GM18907 (cell line): Measurements from ENCODE around the gene FNIP1.
"Not testable (repeated sequence)": the region's sequence is repeated elsewhere in the genome, so short reads cannot be mapped to it uniquely, and the experiment has no call there.

Source experiments
- ATAC-seq: cut with Tn5 transposase; IDR thresholded peaks from one replicate; pipeline ENCODE4 v1.9.1; 2021; ENCODE audit warnings: mild to moderate bottlenecking, moderate library complexity; ENCODE audit not compliant: unreplicated experiment

Gene FNIP1

DNA sequence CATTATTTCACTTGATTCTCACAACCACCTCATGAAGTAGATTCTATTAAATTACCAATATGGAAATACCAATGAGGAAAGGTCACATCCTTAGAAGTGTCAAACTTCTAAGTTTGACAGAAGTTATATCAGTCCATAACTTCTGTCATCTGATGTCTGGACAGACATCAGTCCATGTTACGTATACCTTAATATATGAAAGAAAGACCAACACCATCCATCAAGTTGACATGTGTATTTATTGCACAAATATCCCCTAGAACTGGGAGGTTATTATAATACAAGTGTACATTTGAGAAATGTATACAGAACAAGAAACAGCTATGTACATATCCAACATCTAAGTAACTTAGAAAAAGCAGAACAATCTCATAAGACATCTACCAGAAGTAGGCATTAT lies 155.3 kb downstream of the FNIP1 start:
- ATAC-seq = no peak

DNA sequence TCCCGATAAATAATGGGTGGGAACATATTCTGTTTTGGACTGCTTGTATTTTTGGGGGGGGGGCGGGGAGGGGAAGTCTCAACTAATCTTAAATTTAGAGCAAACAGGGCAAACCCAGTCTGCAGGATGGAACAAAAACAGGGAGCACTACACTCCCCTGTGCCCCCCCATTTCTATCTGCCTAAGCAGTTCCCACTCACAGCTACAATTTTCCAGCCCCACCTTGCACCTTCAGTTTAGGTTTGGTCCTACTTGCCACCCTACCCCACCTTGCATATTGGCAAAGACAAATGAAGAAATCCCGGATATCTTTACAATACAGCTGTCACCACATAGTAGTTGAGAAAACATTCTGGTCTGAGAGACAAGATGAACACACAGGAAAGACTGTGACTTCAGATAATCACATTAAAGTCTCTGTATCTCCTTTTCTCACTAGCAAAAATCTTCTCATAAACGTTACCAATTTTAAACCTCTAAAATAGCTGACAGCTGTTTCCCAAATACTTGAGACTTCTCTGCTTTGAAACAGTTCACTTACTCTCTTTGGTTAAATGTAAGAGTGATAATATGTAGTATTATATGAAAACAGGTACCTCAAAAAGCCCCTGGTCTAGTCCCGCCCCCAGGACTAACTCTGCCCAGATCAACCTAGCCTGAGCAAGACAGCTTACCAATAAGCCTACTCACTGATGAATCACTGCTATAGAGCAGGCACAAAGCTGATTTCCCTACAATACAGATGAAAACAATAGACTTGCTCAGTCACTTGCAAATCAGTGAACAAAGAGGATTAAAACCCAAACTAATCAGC lies 156.6 kb downstream of the FNIP1 start:
- peak; percentile 58 for ATAC-seq

- ATAC-seq = no peak
These were observed 157.7 kb downstream of the FNIP1 start for GRCh38 chr5:131639148-131639547.

GRCh38 chr5:131637694-131638093 lies 159.1 kb downstream of the FNIP1 start:
- no peak for ATAC-seq

DNA sequence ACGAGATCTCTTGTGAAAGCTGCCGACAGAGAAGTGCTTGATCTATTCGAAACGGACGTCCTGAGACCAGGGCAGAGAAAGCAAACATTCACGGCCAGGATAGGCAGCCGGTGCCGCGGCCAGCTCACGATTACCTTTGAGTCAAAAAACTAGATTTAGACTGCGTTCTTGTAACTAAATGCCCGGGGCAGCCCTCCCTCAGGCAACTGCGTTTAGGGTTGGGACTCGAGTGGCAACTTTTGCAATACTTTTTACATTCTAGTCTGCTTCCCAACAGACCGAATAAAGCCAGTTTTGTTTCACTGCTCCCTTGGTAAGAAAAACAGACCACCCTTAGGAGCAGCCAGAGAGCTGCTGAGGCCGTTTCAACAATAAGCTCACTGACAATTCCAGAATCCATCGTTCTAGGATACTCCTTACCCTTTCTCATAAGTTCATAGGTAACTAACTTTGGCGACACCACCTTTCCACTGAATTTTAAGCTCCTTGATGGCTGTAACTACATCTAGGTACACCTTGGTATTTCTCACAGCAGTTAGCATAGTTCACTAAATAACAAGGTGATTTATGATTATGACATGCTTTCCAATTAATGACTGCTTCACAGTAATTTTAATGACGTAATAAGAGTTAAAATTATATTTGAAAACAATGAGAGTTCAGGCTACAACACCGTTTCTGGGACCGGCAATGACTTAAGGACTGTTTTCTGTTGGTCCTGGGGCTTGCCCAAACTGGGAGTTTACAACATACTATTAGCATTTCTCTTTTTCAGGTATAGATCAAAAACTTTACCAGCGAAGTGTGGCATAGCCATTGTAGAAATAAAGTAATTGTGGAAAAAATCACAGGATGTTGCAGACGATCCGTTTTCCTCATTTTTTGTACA lies 160.9 kb downstream of the FNIP1 start:
- ATAC-seq = no peak

DNA sequence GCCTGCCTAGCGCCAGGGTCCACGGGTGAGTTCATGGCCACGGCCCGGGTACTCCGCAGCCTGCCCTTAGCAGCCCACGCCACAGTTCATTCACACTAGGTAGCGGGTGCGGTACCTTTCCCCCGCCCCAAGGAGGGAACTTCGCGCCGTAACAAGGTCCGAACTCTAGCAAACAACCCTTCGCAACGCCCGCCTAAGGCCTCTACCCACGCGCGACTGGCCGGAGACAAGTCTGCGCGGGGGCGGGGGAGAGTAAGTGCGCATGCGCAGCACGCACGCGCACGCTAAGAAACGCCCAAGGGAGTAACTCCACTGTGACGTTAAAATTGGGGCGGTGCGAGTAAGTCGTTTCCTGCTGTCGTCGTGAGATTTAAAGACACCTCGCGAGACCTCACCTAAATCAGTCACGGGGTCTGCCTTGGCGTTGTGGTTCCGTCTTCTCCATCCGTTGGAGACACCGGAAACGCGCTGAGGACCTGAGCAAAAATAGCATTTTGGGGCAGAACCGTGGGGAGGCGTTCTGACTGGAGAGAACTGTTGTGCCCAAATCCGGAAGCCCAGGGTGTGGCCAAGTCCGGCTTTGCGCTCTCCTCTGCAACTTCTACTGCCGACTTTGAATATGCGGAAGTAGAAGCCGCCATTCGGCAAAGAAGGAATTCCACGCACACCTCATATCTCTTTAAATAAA lies 161.7 kb downstream of the FNIP1 start, which contains the start of gene RAPGEF6:
Gene RAPGEF6, minus strand, starts transcription at position 234 of the 688 bp plus-strand sequence. Its CDS starts 199 bp downstream, at position 35.
- ATAC-seq = peak; percentile 93

GRCh38 chr5:131634666-131634995 lies 162.2 kb downstream of the FNIP1 start:
- peak; percentile 31 for ATAC-seq

DNA sequence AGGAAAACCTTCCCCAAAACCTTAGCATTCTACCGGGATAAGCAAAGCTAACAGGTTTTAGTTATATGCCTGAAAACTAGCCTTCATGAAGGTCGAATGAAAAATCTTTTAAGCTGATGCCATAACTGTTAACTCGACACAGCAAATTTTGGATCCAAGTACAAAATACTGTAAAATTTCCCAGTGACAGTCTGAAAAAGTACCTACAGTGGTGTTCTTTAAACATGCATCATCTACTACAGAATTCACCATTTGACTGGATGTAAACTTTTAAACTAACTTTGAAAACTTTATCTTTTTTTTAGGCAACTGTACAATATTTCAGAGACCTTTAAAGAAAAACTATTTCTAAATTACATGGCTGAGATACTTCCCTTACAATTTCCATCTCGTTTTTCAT lies 162.6 kb downstream of the FNIP1 start:
- no peak for ATAC-seq

DNA sequence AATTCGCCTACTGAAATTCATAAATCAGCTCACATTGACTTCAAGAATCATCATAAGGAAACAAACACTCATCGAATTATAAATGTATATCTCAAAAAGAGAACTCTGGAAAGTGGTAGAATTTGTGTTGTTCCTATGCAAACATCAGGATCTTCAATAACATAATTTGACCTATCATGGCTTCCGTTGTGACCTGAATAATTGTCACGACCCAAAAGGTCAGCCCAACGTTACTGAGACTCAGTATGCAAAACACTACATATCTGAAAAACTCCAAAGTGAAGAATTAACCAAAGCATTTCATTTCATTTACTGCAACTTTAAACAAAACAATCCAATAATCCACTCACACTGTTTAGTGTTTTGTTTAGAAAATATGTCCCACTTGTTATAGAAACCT lies 163.0 kb downstream of the FNIP1 start:
- ATAC-seq = no peak

DNA sequence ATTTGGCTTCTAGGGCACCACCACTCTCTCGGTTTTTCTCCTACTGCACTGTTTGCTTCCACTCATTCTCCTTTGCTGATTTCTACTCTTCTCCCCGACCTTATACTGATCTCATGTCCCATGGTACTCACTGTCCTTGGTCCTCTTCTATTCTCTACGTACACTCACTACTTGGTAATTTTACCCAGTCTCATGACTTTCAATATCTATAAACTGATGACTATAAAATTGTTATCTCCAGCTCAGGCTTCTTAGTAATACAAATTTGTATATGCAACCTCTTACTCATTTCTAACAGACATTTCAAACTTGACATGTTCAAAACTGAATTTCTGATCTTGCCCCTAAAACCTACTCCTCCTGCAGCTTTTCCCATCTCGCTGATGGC lies 165.9 kb downstream of the FNIP1 start:
- ATAC-seq = no peak

GRCh38 chr5:131630208-131630962 lies 166.4 kb downstream of the FNIP1 start:
- no peak for ATAC-seq

DNA sequence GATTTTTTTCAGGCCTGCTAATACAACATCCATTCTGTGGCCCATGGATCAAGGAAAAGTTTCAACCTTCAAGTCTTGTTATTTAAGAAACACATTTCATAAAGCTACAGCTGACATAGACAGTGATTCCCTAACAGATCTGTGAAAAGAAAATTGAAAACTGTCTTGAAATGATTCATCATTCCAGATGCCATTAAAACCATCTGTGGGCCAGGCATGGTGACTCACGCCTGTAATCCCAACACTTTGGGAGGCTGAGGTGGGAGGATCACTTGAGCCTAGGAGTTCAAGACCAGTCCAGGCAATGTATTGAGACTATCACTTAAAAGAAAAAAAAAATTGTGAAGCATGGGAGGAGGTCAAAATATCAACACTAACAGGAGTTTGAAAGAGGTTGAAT lies 167.8 kb downstream of the FNIP1 start:
- ATAC-seq = no peak

DNA sequence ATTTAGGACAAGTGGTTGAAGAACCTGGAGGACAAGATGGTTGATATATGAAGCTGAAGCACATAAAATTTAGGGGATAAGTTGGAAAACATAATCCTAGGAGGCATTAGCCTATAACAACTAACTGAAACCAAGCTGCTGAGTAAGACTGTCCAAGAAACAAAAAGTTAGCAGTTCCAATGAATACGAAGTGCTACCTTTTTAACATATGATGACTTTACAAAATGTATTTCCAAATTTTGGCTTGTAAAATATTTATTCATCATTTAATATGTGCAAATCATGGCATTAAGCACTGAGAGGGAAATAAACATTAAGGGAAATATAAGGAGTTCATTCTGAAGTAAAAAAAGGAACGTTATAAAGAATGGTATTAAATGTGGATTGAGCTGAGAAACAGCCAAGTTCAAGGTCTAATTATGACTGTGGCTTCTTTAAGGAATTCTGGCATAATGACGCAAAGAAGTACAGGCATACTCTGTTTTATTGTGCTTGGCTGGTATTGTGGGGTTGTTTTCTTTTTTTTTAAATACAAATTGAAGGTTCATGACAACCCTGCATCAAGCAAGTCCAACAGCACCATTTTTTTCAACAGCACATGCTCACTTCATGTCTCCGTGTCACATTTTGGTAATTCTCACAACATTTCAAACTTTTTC lies 169.5 kb downstream of the FNIP1 start:
- ATAC-seq = no peak

DNA sequence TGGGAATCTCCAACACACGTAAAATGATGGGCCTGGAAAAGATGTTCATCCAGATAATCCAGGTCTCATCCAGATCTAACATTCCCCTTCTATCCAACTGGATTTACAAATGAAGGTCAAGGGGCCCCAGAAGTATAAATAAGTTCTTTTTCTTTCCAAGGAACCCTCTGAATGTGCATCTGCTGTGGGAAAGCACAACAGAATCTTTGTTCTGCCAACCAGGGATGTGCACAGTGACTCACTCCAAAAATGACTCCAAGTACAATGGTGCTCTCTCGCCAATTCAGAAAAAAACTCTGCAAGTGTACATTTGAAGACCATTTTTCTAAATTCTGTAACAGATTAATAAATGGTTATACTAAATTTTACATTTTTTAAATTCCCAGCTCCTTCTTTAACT lies 174.2 kb downstream of the FNIP1 start:
- no peak for ATAC-seq

DNA sequence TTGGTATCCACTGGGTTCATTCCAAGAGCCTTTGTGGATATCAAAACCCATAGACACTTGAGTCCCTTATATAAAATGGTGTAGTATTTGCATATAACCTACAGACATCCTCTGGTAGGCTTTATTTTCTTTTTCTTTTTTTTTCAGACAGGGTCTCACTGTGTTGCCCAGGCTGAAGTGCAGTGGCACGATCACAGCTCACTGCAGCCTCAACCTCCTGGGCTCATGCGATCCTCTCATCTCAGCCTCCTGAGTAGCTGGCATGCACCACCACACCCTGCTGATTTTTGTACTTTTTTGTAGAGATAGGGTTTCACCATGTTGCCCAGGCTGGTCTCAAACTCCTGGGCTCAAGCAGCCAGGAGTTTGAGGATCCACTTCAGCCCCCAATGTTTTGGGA lies 175.7 kb downstream of the FNIP1 start:
- ATAC-seq = not testable (repeated sequence)

GRCh38 chr5:131619102-131619501 lies 177.7 kb downstream of the FNIP1 start:
- no peak for ATAC-seq

GRCh38 chr5:131617140-131617822 lies 179.5 kb downstream of the FNIP1 start:
- ATAC-seq = no peak

DNA sequence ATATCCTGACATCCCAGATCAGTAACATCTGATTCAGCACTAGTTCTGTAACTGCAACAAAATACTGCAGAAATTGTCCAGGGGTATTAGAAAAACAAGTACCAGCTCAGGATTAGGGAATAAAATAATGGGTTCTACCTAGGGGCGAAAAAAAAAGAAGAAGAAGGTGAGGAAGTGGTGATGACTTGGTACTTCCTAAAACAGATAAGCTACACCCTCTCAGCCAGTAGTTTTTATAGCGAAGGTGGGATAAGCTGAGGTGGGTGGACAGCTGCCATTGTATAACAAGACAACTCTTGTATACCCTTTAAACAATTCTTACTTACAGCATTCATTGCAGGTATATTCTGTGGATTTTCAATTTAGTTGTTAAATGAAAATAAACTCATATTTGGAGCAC lies 180.9 kb downstream of the FNIP1 start:
- no peak for ATAC-seq

DNA sequence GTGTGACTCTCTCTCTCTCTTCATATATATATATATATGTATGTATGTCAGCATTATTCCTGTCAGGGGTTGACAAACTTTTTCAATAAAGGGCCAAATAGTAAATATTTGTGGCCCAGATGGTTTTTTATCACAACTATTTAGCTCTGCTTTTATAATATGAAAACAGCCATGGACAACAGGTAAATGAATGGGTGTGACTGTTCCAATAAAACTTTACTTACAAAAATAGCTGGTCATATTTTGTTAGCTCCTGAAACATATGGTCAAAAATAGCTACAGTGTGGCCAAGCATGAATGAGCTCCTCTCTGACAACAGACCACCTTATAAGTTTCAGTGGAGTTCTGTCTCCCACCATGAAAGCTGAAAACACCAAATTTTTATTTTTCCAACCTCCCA lies 183.4 kb downstream of the FNIP1 start:
- ATAC-seq = no peak

DNA sequence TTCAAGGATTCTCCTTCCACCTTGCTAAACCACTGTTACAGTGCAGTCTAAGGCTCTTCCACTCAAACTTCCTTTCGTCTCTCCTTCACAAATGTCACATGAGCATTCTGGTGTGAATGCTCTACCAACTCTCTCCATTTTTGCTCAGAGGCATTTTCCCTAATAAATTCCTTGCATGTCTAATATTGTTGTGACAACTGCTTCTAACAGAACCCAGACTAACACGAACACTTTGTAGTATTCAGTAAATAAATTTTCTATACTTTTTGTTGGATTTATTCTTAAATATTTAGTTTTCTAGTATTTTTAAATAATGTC lies 185.8 kb downstream of the FNIP1 start:
- ATAC-seq = no peak
